Posterior cingulate gyrus (tissue), 11 donors: ENCODE data around the gene FAM53A.
A peak's percentile ranks its signal among the peaks of the same experiment; 100 is the strongest.
"Not testable (repeated sequence)": the region's sequence is repeated elsewhere in the genome, so short reads cannot be mapped to it uniquely, and the experiment has no call there.

ENCODE experiments used
- DNase-seq, 10 donors: peaks; one replicate each; pipeline versions ENCODE4 v3.0.0 to v3.0.0-alpha.2; 2020 to 2021; ENCODE audit warnings: mixed read lengths in 3 of 10
- intact Hi-C: fragments of 100-400 bp; cut with DNase I; formaldehyde crosslinking; loops from one replicate; pipeline ENCODE4 v1.15.1; 2023

FAM53A gene

GRCh38 chr4:1643971-1644735, 40.0 kb downstream of the FAM53A start:
- DNase-seq = peak in 1 of 10 donors; percentile 84
- intact Hi-C loops = no loop called here

- peak in 2 of 10 donors; percentile 79 to 82 for DNase-seq
- intact Hi-C loops = no loop called here
Observed at GRCh38 chr4:1642196-1642951, 41.7 kb downstream of the FAM53A start.

- DNase-seq = no peak
- intact Hi-C loops = no loop called here
Observed at GRCh38 chr4:1641671-1642070, 42.4 kb downstream of the FAM53A start.

GRCh38 chr4:1640716-1641503, 43.2 kb downstream of the FAM53A start:
- DNase-seq = peak in 1 of 10 donors; percentile 82
- intact Hi-C loops = not testable (repeated sequence)

GRCh38 chr4:1640190-1640589, 43.9 kb downstream of the FAM53A start:
- intact Hi-C loops = no loop called here
- DNase-seq = peak in 2 of 10 donors; percentile 73 to 85

GRCh38 chr4:1639299-1639868, 44.7 kb downstream of the FAM53A start:
- no peak for DNase-seq
- intact Hi-C loops = no loop called here

- no peak for DNase-seq
- intact Hi-C loops = no loop called here
Observed at GRCh38 chr4:1638873-1639272, 45.2 kb downstream of the FAM53A start.

- intact Hi-C loops = no loop called here
- no peak for DNase-seq
Observed at GRCh38 chr4:1638272-1638598, 45.9 kb downstream of the FAM53A start.

- intact Hi-C loops = no loop called here
- DNase-seq = no peak
Observed at GRCh38 chr4:1637580-1638271, 46.4 kb downstream of the FAM53A start.

GRCh38 chr4:1636490-1637211, 47.5 kb downstream of the FAM53A start:
- intact Hi-C loops = no loop called here

GRCh38 chr4:1635464-1635863, 48.6 kb downstream of the FAM53A start:
- no peak for DNase-seq
- intact Hi-C loops = no loop called here

More at GRCh38 chr4:1636490-1637211, 47.5 kb downstream of the FAM53A start:
- DNase-seq = no peak

GRCh38 chr4:1633993-1634392, 50.1 kb downstream of the FAM53A start:
- no peak for DNase-seq
- intact Hi-C loops = loop anchor here (5.0 kb wide), 1 partner anchor 277 kb away; no protein-coding TSS in a partner anchor

GRCh38 chr4:1632109-1633104, 51.7 kb downstream of the FAM53A start:
- DNase-seq = no peak
- intact Hi-C loops = loop anchor here (5.0 kb wide), 1 partner anchor 275 kb away; no protein-coding TSS in a partner anchor

GRCh38 chr4:1631136-1631535, 53.0 kb downstream of the FAM53A start:
- intact Hi-C loops = loop anchor here (5.0 kb wide), 1 partner anchor 274 kb away; no protein-coding TSS in a partner anchor

GRCh38 chr4:1630266-1630665, 53.8 kb downstream of the FAM53A start:
- intact Hi-C loops = loop anchor here (5.0 kb wide), 1 partner anchor 273 kb away; no protein-coding TSS in a partner anchor
- peak in 1 of 10 donors; percentile 79 for DNase-seq

More at GRCh38 chr4:1631136-1631535, 53.0 kb downstream of the FAM53A start:
- no peak for DNase-seq

- intact Hi-C loops = loop anchor here (5.0 kb wide), 1 partner anchor 272 kb away; no protein-coding TSS in a partner anchor
Observed at GRCh38 chr4:1629699-1630083, 54.4 kb downstream of the FAM53A start.

GRCh38 chr4:1628892-1629698, 55.0 kb downstream of the FAM53A start:
- intact Hi-C loops = no loop called here
- peak; percentile 38 to 95 (median 76) for DNase-seq

More at GRCh38 chr4:1629699-1630083, 54.4 kb downstream of the FAM53A start:
- DNase-seq = no peak
